DND-41 (cell line): ENCODE results near the gene KRT6B.

Experiments used
- ATAC-seq: fragments of 200-7000 bp; cut with Tn5 transposase; 3 replicates; pipeline ENCODE4 v1.9.1; 2021; ENCODE audit warnings: low read depth; ENCODE audit not compliant: insufficient read depth
- DNase-seq: peaks from one replicate; pipeline ENCODE4 v3.0.0-alpha.2; 2020
- H2AFZ ChIP-seq: 2 replicates; pipeline ENCODE4 v1.6.0; 2012; ENCODE audit warnings: low read depth, low read length
- H3K27ac ChIP-seq: 2 replicates; pipeline ENCODE4 v1.5.1; 2012; ENCODE audit warnings: low read length, inconsistent platforms
- H3K27me3 ChIP-seq: fragments of 200-600 bp; sonication (generic); 2 replicates; pipeline ENCODE4 v1.6.0; 2012; ENCODE audit warnings: low read length, mild to moderate bottlenecking, inconsistent platforms; ENCODE audit not compliant: insufficient read depth, poor library complexity
- H3K36me3 ChIP-seq: 2 replicates; pipeline ENCODE4 v1.5.1; 2012; ENCODE audit warnings: low read length, inconsistent platforms; ENCODE audit not compliant: insufficient read depth
- H3K4me1 ChIP-seq: 2 replicates; pipeline ENCODE4 v1.5.1; 2012; ENCODE audit warnings: mild to moderate bottlenecking, low read length; ENCODE audit not compliant: insufficient read depth
- H3K4me2 ChIP-seq: 2 replicates; pipeline ENCODE4 v1.6.0; 2012; ENCODE audit warnings: mild to moderate bottlenecking, moderate library complexity, low read length, inconsistent platforms; ENCODE audit not compliant: insufficient read depth
- H3K4me3 ChIP-seq, 2 experiments: fragments of 200-600 bp in 1 of 2; shearing (Covaris generic) in 1 of 2; 2 replicates each; pipeline ENCODE4 v1.5.1; 2012 to 2016; ENCODE audit warnings: inconsistent platforms in 2 of 2, low read length in 2 of 2, mild to moderate bottlenecking in 2 of 2, low read depth in 1 of 2, moderate library complexity in 1 of 2
- H3K79me2 ChIP-seq: 2 replicates; pipeline ENCODE4 v1.6.0; 2012; ENCODE audit warnings: low read length, inconsistent platforms; ENCODE audit not compliant: insufficient read depth
- H3K9ac ChIP-seq: 2 replicates; pipeline ENCODE4 v1.6.0; 2012; ENCODE audit warnings: low read depth, mild to moderate bottlenecking, inconsistent platforms, low read length, moderate library complexity
- H3K9me3 ChIP-seq: 2 replicates; pipeline ENCODE4 v1.5.1; 2012; ENCODE audit warnings: low read length, moderate library complexity, mild to moderate bottlenecking, inconsistent platforms; ENCODE audit not compliant: insufficient read depth, severe bottlenecking
- H4K20me1 ChIP-seq: 2 replicates; pipeline ENCODE4 v1.6.0; 2012; ENCODE audit warnings: low read length; ENCODE audit not compliant: insufficient read depth
- EZH2 ChIP-seq: IDR thresholded peaks from 3 replicates; pipeline ENCODE4 v1.6.1; 2012; ENCODE audit warnings: borderline replicate concordance, low read depth, mild to moderate bottlenecking, moderate library complexity, low read length, inconsistent platforms; ENCODE audit not compliant: severe bottlenecking
- TF ChIP-seq, protein P1 (sequence below): IDR thresholded peaks from 2 replicates; pipeline ENCODE4 v1.5.1; 2012; ENCODE audit warnings: borderline replicate concordance, low read length, moderate library complexity, mild to moderate bottlenecking; ENCODE audit not compliant: poor library complexity, severe bottlenecking; ENCODE audit errors: extremely low read depth

Gene KRT6B

DNA sequence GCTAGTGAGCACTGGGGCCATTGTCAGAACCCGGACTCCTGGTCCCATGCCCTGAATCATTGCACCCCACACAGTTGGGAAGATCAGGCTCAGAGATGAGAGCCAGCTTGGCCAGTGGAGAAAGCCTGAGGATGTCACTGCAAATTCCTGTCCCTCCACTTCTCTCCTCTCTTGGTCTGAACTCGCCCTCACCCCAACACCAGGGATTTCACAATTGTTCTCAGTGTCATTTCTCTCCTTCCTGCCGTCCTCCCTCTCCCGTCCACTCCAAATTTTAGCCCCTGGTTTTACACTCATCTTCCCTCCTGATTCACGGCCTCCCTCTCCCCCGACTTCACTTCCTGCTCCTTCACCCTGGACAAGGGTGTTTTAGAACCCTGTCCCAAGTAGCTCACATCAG is 28.9 kb downstream of the KRT6B start:
- no peak overlapping the region for H3K4me2 ChIP-seq
- no peaks in the 10 kb centered on the region for H3K4me1 ChIP-seq
- DNase-seq (no peak), ATAC-seq (no peak)
- H3K4me3 ChIP-seq: no peak overlapping the region
- H4K20me1 ChIP-seq: 0 out of 2 replicates have a peak, but pooled peaks cover 4% of the 10 kb centered on the region
- H3K36me3 ChIP-seq: no peaks in the 10 kb centered on the region
- no peak overlapping the region for H3K9ac ChIP-seq
- TF ChIP-seq, protein P1, sequence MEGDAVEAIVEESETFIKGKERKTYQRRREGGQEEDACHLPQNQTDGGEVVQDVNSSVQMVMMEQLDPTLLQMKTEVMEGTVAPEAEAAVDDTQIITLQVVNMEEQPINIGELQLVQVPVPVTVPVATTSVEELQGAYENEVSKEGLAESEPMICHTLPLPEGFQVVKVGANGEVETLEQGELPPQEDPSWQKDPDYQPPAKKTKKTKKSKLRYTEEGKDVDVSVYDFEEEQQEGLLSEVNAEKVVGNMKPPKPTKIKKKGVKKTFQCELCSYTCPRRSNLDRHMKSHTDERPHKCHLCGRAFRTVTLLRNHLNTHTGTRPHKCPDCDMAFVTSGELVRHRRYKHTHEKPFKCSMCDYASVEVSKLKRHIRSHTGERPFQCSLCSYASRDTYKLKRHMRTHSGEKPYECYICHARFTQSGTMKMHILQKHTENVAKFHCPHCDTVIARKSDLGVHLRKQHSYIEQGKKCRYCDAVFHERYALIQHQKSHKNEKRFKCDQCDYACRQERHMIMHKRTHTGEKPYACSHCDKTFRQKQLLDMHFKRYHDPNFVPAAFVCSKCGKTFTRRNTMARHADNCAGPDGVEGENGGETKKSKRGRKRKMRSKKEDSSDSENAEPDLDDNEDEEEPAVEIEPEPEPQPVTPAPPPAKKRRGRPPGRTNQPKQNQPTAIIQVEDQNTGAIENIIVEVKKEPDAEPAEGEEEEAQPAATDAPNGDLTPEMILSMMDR: no peak
- TF ChIP-seq EZH2: no peak
- no peak overlapping the region for H2AFZ ChIP-seq
- H3K27me3 ChIP-seq: peaks cover 26% of the 10 kb centered on the region
- no peaks in the 10 kb centered on the region for H3K79me2 ChIP-seq
- H3K27ac ChIP-seq: no peak overlapping the region
- no peaks in the 10 kb centered on the region for H3K9me3 ChIP-seq

DNA sequence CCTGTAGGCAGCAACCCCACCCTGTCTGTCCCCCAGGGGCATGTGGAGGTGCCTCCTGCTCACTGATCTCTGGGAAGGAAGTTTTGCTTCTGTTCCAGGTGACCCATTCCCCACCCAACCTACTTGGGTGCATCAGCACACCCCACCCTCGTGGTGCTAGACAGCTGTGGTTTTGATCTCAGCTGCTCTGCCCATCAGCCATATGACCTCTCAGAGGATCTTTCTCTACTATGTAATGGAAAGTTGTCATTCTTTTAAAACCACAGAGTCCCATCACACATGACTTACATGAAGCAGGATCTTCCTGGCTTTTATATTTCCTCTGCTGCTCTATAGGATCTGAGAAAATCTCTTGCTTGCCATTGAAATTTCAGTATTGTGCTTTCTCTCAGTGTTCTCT is 32.3 kb downstream of the KRT6B start:
- Histone ChIP-seq H3K4me3 (no peak overlapping the region), H3K27ac (no peak overlapping the region), H3K79me2 (no peaks in the 10 kb centered on the region), H3K27me3 (peaks cover 25% of the 10 kb centered on the region), H3K4me1 (no peaks in the 10 kb centered on the region), H2AFZ (no peak overlapping the region), H3K4me2 (no peak overlapping the region), H4K20me1 (0 out of 2 replicates have a peak, but pooled peaks cover 4% of the 10 kb centered on the region), H3K9me3 (no peaks in the 10 kb centered on the region), H3K9ac (no peak overlapping the region), H3K36me3 (no peaks in the 10 kb centered on the region)
- TF ChIP-seq EZH2: no peak
- TF ChIP-seq, protein P1: no peak
- ATAC-seq (no peak), DNase-seq (no peak)

DNA sequence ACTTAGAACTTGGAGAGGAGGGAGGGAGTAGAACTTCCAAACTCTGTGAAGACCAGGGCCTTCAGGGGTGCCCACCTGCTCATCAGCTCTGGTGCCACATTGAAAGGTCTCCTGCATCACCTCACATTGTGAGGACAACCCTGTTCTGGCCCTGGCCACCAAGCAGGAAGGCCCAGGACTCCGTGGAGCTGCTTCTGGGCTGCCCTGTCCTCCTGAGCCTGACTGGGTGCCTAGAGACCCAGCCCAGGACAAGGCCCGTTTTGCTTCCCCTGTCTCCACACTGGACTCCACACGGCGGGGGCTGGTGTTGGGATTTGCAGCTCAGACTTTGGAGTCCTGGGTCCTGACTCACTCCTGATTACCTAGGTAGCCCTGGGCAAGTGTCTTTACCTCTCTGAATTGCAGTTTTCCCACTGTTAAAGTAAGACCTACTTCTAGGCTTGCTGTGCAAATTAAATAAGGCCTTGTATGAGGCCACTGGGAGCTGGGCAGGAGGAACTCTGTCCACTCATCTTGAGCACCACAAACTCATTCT is 33.3 kb downstream of the KRT6B start:
- Histone ChIP-seq H3K9me3 (no peaks in the 10 kb centered on the region), H3K27me3 (peaks cover 25% of the 10 kb centered on the region), H3K4me3 (no peak overlapping the region), H3K4me1 (no peaks in the 10 kb centered on the region), H3K9ac (no peak overlapping the region), H2AFZ (no peak overlapping the region), H3K36me3 (no peaks in the 10 kb centered on the region), H3K27ac (no peak overlapping the region), H4K20me1 (no peaks in the 10 kb centered on the region), H3K4me2 (no peak overlapping the region), H3K79me2 (no peaks in the 10 kb centered on the region)
- no peak for DNase-seq
- ATAC-seq: no peak
- TF ChIP-seq, protein P1: no peak
- no peak for TF ChIP-seq EZH2

DNA sequence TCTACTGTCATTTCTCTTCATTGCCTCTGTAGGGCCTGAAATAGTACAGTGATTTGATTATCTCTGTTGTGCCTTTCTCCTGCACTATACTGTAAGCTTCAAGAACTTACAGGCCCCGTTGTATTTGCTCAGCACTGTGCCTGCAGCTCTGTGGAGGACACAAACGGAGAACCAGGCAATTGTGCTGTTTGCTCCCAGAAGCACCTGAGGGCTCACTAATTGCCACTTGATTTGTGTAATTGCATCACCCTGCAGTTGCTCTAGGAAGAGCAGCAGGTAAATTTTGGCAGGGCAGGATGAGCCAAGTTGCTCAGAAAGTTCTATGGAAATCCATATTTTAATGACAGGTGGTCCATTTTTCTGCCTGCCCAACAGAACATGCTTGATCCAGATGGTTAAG is 34.2 kb downstream of the KRT6B start:
- H3K9ac ChIP-seq: no peak overlapping the region
- TF ChIP-seq EZH2: no peak
- H4K20me1 ChIP-seq: no peaks in the 10 kb centered on the region
- H3K27me3 ChIP-seq: peaks cover 19% of the 10 kb centered on the region
- H3K4me3 ChIP-seq: no peak overlapping the region
- no peaks in the 10 kb centered on the region for H3K9me3 ChIP-seq
- DNase-seq (no peak), ATAC-seq (no peak)
- H3K36me3 ChIP-seq: no peaks in the 10 kb centered on the region
- H2AFZ ChIP-seq: no peak overlapping the region
- H3K4me1 ChIP-seq: no peaks in the 10 kb centered on the region
- no peaks in the 10 kb centered on the region for H3K79me2 ChIP-seq
- H3K4me2 ChIP-seq: no peak overlapping the region
- H3K27ac ChIP-seq: no peak overlapping the region
